LNCaP clone FGC (cell line): ENCODE data around the gene SPACA5.
"Not testable (repeated sequence)": the region's sequence is repeated elsewhere in the genome, so short reads cannot be mapped to it uniquely, and the experiment has no call there.

Experiments used
- DNase-seq: peaks from one replicate; pipeline ENCODE4 v3.0.0-alpha.2; 2011; ENCODE audit warnings: low read depth
- H3K4me3 ChIP-seq: 2 replicates; pipeline ENCODE4 v1.5.1; 2011; ENCODE audit warnings: mild to moderate bottlenecking, low read depth, low read length, control low read depth
- CTCF ChIP-seq: IDR thresholded peaks from 2 replicates; pipeline ENCODE4 v1.5.1; 2012; ENCODE audit warnings: mild to moderate bottlenecking; ENCODE audit not compliant: control insufficient read depth, insufficient read depth; ENCODE audit errors: extremely low read depth

The SPACA5 gene

GRCh38 chrX:48006688-48007087 is at the start of gene SPACA5:
SPACA5 (plus strand) TSS chrX:48006988; CDS start chrX:48007803, 815 bp downstream.
- not testable (repeated sequence) for H3K4me3 ChIP-seq, DNase-seq

GRCh38 chrX:47958206-47958605 is 48.6 kb upstream of the SPACA5 start:
- not testable (repeated sequence) for DNase-seq, H3K4me3 ChIP-seq

- no peak for TF ChIP-seq CTCF
- no peak for DNase-seq
Measured at GRCh38 chrX:47958761-47959342, 47.9 kb upstream of the SPACA5 start.

GRCh38 chrX:47960406-47960805 is 46.4 kb upstream of the SPACA5 start:
- H3K4me3 ChIP-seq, result no peak overlapping the region
- no peak for DNase-seq
- TF ChIP-seq CTCF, result no peak

More at GRCh38 chrX:47958761-47959342, 47.9 kb upstream of the SPACA5 start:
- no peak overlapping the region for H3K4me3 ChIP-seq

GRCh38 chrX:47961830-47962229 is 45.0 kb upstream of the SPACA5 start:
- DNase-seq, H3K4me3 ChIP-seq: not testable (repeated sequence)

GRCh38 chrX:47965526-47965925 is 41.3 kb upstream of the SPACA5 start:
- DNase-seq, H3K4me3 ChIP-seq: not testable (repeated sequence)

GRCh38 chrX:47973235-47973634 is 33.6 kb upstream of the SPACA5 start:
- no peak for TF ChIP-seq CTCF
- H3K4me3 ChIP-seq, result no peak overlapping the region
- no peak for DNase-seq

- H3K4me3 ChIP-seq, result no peak overlapping the region
- TF ChIP-seq CTCF, result no peak
- no peak for DNase-seq
Measured at GRCh38 chrX:47976254-47977151, 30.3 kb upstream of the SPACA5 start.
